Left colon (tissue), 2 donors: Measurements from ENCODE around the gene USF1. TPM values are rescaled to one million over a fixed set of nuclear protein-coding genes. Genes with fewer than 3 reads are reported as not detected.
"Not testable (repeated sequence)": the region's sequence is repeated elsewhere in the genome, so short reads cannot be mapped to it uniquely, and the experiment has no call there.

Experiments used
- ATAC-seq: fragments of 200-7000 bp; cut with Tn5 transposase; one replicate; pipeline ENCODE4 v1.9.1; 2020; ENCODE audit warnings: mild to moderate bottlenecking, moderate library complexity
- DNase-seq, 2 donors: peaks; one replicate each; pipeline ENCODE4 v3.0.0-alpha.2; 2020
- intact Hi-C, 2 donors: fragments of 100-400 bp; cut with DNase I in 1 of 2; cut with micrococcal nuclease in 1 of 2; formaldehyde crosslinking; loops; one replicate each; pipeline versions ENCODE4 v1.11.2 to v1.14.0; 2022; cut with DNase I, micrococcal nuclease
- total RNA-seq, 2 donors: library from RNA; stranded (reverse); fragmentation: NEBNext Ultra II Directional; extraction: Animal tissue kit (Norgen Biotek cat#: 25700); gene quantifications; one replicate each; pipeline ENCODE4 v1.2.1, GENCODE V29; 2021
- donor health status: DM: no; HTN: no; CAD: no.
- donor health status: DM: yes; HTN: yes; CAD: no.

USF1 gene
- total RNA-seq, 2 donors from 2014 or later = 67.4 to 72.4 TPM

- ATAC-seq = no peak
- intact Hi-C loops = no loop called here
- DNase-seq = no peak
Observed at GRCh38 chr1:161054805-161055204, 9.0 kb upstream of the USF1 start.

- ATAC-seq = no peak
- intact Hi-C loops = no loop called here
- DNase-seq = no peak
Observed at GRCh38 chr1:161054232-161054631, 8.5 kb upstream of the USF1 start.

GRCh38 chr1:161052899-161053298 lies 7.1 kb upstream of the USF1 start:
- ATAC-seq = no peak
- intact Hi-C loops = no loop called here
- no peak for DNase-seq

GRCh38 chr1:161051219-161051618 lies 5.4 kb upstream of the USF1 start:
- DNase-seq (no peak), ATAC-seq (no peak)
- intact Hi-C loops = no loop called here

- intact Hi-C loops = no loop called here
- DNase-seq (no peak), ATAC-seq (no peak)
Observed at GRCh38 chr1:161048949-161049722, 3.4 kb upstream of the USF1 start.

- intact Hi-C loops = no loop called here
- no peak for ATAC-seq
- no peak for DNase-seq
Observed at GRCh38 chr1:161047436-161048420, 2.0 kb upstream of the USF1 start.

GRCh38 chr1:161046605-161047228 lies 940 bp upstream of the USF1 start:
- no peak for ATAC-seq

GRCh38 chr1:161044908-161045735 lies 655 bp downstream of the USF1 start:
- intact Hi-C loops = no loop called here
- ATAC-seq (peak; percentile 69), DNase-seq (peak; percentile 76 to 86)

More at GRCh38 chr1:161046605-161047228, 940 bp upstream of the USF1 start:
- intact Hi-C loops = no loop called here
- no peak for DNase-seq

GRCh38 chr1:161044535-161044907 lies 1.3 kb downstream of the USF1 start:
- intact Hi-C loops = no loop called here
- ATAC-seq (no peak), DNase-seq (no peak)

GRCh38 chr1:161039546-161039945 lies 6.2 kb downstream of the USF1 start:
- DNase-seq = no peak
- ATAC-seq = peak; percentile 1
- intact Hi-C loops = no loop called here

GRCh38 chr1:161039154-161039545 lies 6.6 kb downstream of the USF1 start:
- intact Hi-C loops = no loop called here
- DNase-seq = no peak
- ATAC-seq = peak; percentile 3

- ATAC-seq (peak; percentile 88), DNase-seq (peak; percentile 90 to 93)
- intact Hi-C loops = no loop called here
Observed at GRCh38 chr1:161038523-161039153, 7.1 kb downstream of the USF1 start, which contains the start of gene TSTD1. Gene TSTD1, minus strand, starts transcription at chr1:161038964. Its CDS starts 75 bp downstream, at chr1:161038889.

GRCh38 chr1:161037661-161038522 lies 7.9 kb downstream of the USF1 start:
- intact Hi-C loops = no loop called here
- ATAC-seq (peak; percentile 16), DNase-seq (peak; percentile 43 to 61)

GRCh38 chr1:161033751-161034150 lies 12.0 kb downstream of the USF1 start:
- intact Hi-C loops = no loop called here
- ATAC-seq (no peak), DNase-seq (no peak)

- DNase-seq (no peak), ATAC-seq (no peak)
- intact Hi-C loops = no loop called here
Observed at GRCh38 chr1:161032409-161032808, 13.4 kb downstream of the USF1 start.

- no peak for DNase-seq
- ATAC-seq = peak; percentile 30
- intact Hi-C loops = no loop called here
Observed at GRCh38 chr1:161031874-161032273, 13.9 kb downstream of the USF1 start.

GRCh38 chr1:161029466-161029865 lies 16.3 kb downstream of the USF1 start:
- DNase-seq, ATAC-seq, intact Hi-C loops: not testable (repeated sequence)
